Measurements from ENCODE around the gene AP1S3.

GRCh38 chr2:223724861-223725260 lies 112.5 kb downstream of the AP1S3 start:
- no peak for TF ChIP-seq POLR2A (IDR thresholded peaks at IDR 0.05)
- TF ChIP-seq, protein P1, sequence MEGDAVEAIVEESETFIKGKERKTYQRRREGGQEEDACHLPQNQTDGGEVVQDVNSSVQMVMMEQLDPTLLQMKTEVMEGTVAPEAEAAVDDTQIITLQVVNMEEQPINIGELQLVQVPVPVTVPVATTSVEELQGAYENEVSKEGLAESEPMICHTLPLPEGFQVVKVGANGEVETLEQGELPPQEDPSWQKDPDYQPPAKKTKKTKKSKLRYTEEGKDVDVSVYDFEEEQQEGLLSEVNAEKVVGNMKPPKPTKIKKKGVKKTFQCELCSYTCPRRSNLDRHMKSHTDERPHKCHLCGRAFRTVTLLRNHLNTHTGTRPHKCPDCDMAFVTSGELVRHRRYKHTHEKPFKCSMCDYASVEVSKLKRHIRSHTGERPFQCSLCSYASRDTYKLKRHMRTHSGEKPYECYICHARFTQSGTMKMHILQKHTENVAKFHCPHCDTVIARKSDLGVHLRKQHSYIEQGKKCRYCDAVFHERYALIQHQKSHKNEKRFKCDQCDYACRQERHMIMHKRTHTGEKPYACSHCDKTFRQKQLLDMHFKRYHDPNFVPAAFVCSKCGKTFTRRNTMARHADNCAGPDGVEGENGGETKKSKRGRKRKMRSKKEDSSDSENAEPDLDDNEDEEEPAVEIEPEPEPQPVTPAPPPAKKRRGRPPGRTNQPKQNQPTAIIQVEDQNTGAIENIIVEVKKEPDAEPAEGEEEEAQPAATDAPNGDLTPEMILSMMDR (IDR thresholded peaks at IDR 0.05), result no peak
